Progenitor cell of endocrine pancreas (in vitro differentiated cells): ENCODE measurements around the gene GUCY1B1. TPM values are rescaled to one million over a fixed set of nuclear protein-coding genes. Genes with fewer than 3 reads are reported as not detected.

Experiments
- DNase-seq: peaks from one replicate; pipeline ENCODE4 v3.0.0; 2021; ENCODE audit warnings: low spot score; ENCODE audit not compliant: unreplicated experiment
- H3K27ac Mint-ChIP-seq: 2 replicates; pipeline ENCODE4 v1.8.0; 2021; ENCODE audit warnings: mild to moderate bottlenecking, moderate library complexity, mixed read lengths
- H3K27me3 Mint-ChIP-seq: 2 replicates; pipeline ENCODE4 v1.8.0; 2021; ENCODE audit warnings: mixed read lengths
- H3K36me3 Mint-ChIP-seq: 2 replicates; pipeline ENCODE4 v1.8.0; 2022; ENCODE audit warnings: mixed read lengths; ENCODE audit not compliant: insufficient read depth
- H3K4me1 Mint-ChIP-seq: 2 replicates; pipeline ENCODE4 v1.8.0; 2021; ENCODE audit warnings: low read depth, mixed read lengths
- H3K4me3 Mint-ChIP-seq: 2 replicates; pipeline ENCODE4 v1.8.0; 2021; ENCODE audit warnings: low read depth, mild to moderate bottlenecking, moderate library complexity, mixed read lengths
- H3K9me3 Mint-ChIP-seq: 2 replicates; pipeline ENCODE4 v1.8.0; 2021; ENCODE audit warnings: low read depth, mixed read lengths
- total RNA-seq: library from RNA; stranded (reverse); gene quantifications from 2 replicates; pipeline ENCODE4 v1.2.1, GENCODE V29; 2021
- TF ChIP-seq, protein P1 (sequence below): fragments of 200-600 bp; sonication (generic); IDR thresholded peaks from one replicate; pipeline ENCODE4 v1.5.0; 2021; ENCODE audit warnings: antibody characterized with exemption, mild to moderate bottlenecking; ENCODE audit not compliant: unreplicated experiment

GUCY1B1 gene
- total RNA-seq, 1 donor from 2014 or later = 1.5 TPM

- Mint-ChIP-seq H3K4me3 (no peak overlapping the region), H3K36me3 (no peaks in the 10 kb centered on the region), H3K27ac (no peak overlapping the region), H3K9me3 (peaks cover 5% of the 10 kb centered on the region), H3K4me1 (peaks cover 5% of the 10 kb centered on the region), H3K27me3 (no peaks in the 10 kb centered on the region)
- no peak for DNase-seq
- TF ChIP-seq, protein P1, sequence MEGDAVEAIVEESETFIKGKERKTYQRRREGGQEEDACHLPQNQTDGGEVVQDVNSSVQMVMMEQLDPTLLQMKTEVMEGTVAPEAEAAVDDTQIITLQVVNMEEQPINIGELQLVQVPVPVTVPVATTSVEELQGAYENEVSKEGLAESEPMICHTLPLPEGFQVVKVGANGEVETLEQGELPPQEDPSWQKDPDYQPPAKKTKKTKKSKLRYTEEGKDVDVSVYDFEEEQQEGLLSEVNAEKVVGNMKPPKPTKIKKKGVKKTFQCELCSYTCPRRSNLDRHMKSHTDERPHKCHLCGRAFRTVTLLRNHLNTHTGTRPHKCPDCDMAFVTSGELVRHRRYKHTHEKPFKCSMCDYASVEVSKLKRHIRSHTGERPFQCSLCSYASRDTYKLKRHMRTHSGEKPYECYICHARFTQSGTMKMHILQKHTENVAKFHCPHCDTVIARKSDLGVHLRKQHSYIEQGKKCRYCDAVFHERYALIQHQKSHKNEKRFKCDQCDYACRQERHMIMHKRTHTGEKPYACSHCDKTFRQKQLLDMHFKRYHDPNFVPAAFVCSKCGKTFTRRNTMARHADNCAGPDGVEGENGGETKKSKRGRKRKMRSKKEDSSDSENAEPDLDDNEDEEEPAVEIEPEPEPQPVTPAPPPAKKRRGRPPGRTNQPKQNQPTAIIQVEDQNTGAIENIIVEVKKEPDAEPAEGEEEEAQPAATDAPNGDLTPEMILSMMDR = no peak
Measured at GRCh38 chr4:155853189-155853588, 94.4 kb downstream of the GUCY1B1 start.

GRCh38 chr4:155854582-155855226 is 95.9 kb downstream of the GUCY1B1 start:
- Mint-ChIP-seq H3K9me3 (peaks cover 3% of the 10 kb centered on the region), H3K4me1 (peaks cover 5% of the 10 kb centered on the region), H3K4me3 (no peak overlapping the region), H3K36me3 (no peaks in the 10 kb centered on the region), H3K27me3 (no peaks in the 10 kb centered on the region), H3K27ac (no peak overlapping the region)
- DNase-seq = no peak
- TF ChIP-seq, protein P1 = no peak

GRCh38 chr4:155855897-155856296 is 97.1 kb downstream of the GUCY1B1 start:
- DNase-seq = no peak
- TF ChIP-seq, protein P1 = no peak
- Mint-ChIP-seq H3K27me3 (no peaks in the 10 kb centered on the region), H3K9me3 (no peaks in the 10 kb centered on the region), H3K4me3 (no peak overlapping the region), H3K36me3 (no peaks in the 10 kb centered on the region), H3K27ac (no peak overlapping the region), H3K4me1 (peaks cover 5% of the 10 kb centered on the region)

Other genes starting within 250 kb of the GUCY1B1 start
- gene GUCY1A1, start 92.2 kb upstream of the GUCY1B1 start, total RNA-seq = 4.0 and 4.7 TPM in 2 replicates
- gene ASIC5, start 107.3 kb downstream of the GUCY1B1 start, total RNA-seq = not detected in 2 replicates
- gene TDO2, start 144.7 kb downstream of the GUCY1B1 start, total RNA-seq = 0.46 and 1.00 TPM in 2 replicates
- 3.4 and 3.7 TPM in 2 replicates for gene CTSO, start 194.8 kb downstream of the GUCY1B1 start, total RNA-seq